Vagina (tissue), 2 donors: Measurements from ENCODE around the gene TMEM190.
"Not testable (repeated sequence)": the region's sequence is repeated elsewhere in the genome, so short reads cannot be mapped to it uniquely, and the experiment has no call there.

Experiments
- CTCF ChIP-seq, 3 experiments: fragments of 450-650 bp in 2 of 3; fragments of 200-600 bp in 1 of 3; sonication (generic) in 1 of 3; IDR thresholded peaks; one replicate each; pipeline ENCODE4 v1.5.1; 2017 to 2019; ENCODE audit warnings: antibody characterized with exemption in 3 of 3, mild to moderate bottlenecking in 2 of 3, moderate library complexity in 2 of 3
- POLR2A ChIP-seq, 2 donors: fragments of 450-650 bp; IDR thresholded peaks; one replicate each; pipeline ENCODE4 v1.6.1; 2017; ENCODE audit warnings: antibody characterized with exemption in 2 of 2, mild to moderate bottlenecking in 2 of 2, moderate library complexity in 2 of 2
- POLR2AphosphoS5 ChIP-seq, 2 donors: sonication (generic); formaldehyde crosslinking; IDR thresholded peaks; one replicate each; pipeline ENCODE4 v1.9.0; 2017; ENCODE audit warnings: antibody characterized with exemption in 2 of 2, mild to moderate bottlenecking in 2 of 2, low read depth in 1 of 2; ENCODE audit not compliant: insufficient read depth in 1 of 2

GRCh38 chr19:55421281-55421680, 44.7 kb downstream of the TMEM190 start:
- TF ChIP-seq CTCF (IDR thresholded peaks at IDR 0.05); POLR2AphosphoS5 (IDR thresholded peaks at IDR 0.05; ENCODE audit: insufficient read depth in 1 of 2, low read depth in 1 of 2); POLR2A (IDR thresholded peaks at IDR 0.05): not testable (repeated sequence)
